GM19438 (cell line): ENCODE results near the gene TEFM.
"Not testable (repeated sequence)": the region's sequence is repeated elsewhere in the genome, so short reads cannot be mapped to it uniquely, and the experiment has no call there.

Experiments used
- ATAC-seq: cut with Tn5 transposase; IDR thresholded peaks from one replicate; pipeline ENCODE4 v1.9.1; 2021; ENCODE audit warnings: low read depth; ENCODE audit not compliant: unreplicated experiment

Gene TEFM, protein sequence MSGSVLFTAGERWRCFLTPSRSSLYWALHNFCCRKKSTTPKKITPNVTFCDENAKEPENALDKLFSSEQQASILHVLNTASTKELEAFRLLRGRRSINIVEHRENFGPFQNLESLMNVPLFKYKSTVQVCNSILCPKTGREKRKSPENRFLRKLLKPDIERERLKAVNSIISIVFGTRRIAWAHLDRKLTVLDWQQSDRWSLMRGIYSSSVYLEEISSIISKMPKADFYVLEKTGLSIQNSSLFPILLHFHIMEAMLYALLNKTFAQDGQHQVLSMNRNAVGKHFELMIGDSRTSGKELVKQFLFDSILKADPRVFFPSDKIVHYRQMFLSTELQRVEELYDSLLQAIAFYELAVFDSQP

DNA sequence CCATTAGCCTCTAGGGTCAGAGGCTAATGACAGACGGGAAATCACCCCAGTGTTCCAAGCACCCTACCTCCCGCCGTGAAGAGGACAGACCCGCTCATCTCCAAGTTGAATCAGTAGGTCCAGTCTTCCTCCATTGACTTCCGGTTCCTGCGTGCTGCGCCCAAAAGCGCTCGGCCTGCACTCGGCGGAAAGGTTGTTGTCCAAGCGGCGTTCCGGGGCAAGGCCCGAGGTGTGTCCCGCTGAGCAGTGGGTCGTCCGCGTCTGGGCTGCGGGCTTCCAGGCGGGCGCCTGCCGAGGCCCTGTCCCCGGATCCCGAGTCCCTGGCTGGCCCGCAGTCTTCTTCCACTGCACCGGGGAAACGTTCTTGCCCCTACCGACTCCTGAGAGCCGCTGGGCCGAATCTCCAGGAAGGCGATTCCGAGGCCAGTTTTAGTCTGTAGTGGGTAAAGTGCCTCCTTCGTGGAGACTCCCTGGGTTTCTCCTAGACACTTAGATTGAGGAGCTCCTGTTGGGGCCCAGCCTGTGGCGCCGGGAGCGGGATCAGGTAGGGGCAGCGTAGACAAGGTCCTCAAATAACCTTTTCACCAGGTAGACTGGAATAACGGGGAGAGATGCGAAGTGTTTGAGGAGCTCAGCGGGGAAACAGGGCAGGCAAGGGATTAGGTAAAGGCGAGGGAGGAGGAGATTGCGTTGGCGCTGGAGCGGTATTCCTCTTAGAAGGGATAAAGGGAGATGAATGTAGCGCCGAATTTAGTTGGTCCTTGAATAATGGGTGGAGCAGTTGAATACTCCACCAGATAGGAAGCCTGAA is at the start of gene TEFM:
Gene TEFM (minus strand): TSS at position 138 of the 811 bp plus-strand sequence. CDS start 40 bp downstream, at position 98.
- peak; percentile 69 for ATAC-seq

DNA sequence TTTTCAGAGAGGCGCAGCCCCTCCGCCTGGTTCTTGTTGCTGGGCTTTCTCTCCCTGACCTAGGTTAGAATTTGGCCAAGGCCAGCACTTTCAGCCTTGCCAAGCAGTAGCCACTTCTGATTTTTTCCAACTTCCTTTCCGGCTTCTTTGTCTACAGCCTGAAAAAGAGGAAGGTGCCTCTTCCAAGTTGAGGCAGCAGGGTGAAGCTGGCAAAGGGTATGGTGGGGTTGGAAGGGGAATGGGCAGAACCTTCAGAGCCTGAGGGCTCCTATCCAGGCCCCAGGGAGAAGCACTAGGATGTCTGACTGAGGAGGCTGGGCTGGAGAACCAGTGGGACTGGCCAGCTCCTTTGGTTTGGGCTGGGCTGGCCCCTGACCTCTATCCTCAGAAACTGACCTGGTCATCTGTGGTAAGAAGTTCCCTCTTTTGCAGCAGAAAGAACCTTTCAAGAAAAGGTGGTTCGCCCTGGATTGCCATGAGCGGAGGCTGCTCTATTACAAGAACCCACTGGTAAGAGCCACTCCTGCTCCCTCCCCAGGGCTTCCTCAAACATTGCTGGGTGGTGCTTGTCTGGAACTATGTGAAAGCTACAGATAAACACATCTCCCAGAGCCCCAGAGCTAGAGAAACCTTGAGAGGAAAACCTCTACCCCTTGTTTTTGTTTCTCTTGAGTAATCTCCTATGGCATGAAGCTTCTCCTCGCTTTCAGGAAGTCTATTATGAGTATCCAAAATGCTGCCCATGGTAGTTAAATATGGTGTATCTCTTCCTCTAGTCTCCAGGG is 48.2 kb upstream of the TEFM start:
- ATAC-seq = no peak

DNA sequence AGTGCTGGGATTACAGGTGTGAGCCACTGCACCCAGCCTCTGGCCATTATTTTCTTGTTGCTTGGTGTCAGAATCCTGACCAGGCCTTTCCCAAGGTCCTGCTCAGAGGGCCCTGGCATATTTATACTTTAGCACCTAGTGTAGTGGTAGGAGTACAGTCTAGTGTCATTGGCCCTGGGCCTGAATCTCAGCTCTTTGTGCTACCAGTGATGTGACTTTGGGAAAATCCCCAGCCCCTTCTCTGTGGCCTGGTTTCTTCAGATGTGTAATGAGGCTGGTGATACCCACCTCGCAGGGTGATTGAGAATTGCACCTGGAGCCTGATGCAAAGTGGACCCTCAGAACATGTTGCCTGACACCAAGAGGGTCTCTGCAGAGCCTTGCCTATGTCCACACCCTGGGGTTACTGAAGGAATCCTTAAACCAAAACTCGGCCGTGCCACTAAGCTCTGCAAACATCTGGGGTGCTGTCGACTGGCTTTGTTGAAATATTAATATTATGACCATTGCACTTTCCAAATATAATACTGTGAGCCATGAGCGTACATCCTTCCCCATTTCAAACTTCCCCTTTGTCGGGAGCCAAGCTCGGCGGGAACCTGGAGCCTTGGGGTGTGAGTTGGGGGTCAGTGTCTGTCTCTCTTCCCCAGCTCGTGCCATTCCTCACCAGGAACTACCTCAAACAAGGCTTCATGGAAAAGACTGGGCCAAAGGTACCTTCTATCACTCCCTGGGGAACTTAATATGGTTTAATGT is 46.8 kb upstream of the TEFM start:
- no peak for ATAC-seq

DNA sequence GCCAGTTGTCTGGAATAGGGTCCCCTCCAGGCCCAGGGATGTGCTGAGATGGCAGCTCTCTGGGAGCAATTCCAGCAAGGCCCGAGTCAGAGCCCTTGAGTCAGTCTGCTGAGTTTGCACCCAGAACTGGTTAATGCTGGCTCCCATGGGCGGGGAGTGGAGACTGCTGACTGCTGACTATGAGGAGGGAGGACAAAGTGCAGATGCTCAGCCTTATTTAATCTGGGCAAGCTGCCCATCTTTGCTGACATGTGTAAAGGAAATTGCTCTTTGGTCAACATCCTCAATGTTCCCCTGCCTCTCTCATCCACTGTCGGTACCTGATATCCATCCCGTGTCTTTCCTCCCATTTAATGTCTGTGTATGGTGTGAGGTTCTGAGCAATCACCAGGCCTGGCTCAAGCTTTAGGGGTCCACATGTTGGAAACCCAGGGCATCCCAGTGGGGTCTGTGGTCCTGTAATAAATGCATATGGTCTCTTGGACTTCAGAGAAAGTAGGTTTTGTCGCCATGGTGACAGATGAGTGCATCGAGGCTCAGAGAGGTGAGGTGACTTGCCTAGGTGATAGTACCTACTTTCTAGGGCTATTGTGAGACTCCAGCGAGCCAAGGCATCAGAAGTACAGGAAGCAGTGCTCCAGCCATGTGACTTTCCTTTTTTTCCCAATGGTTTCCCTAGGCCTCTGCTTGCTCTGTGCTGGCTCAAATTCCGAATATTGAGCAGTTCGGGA is 44.8 kb upstream of the TEFM start:
- no peak for ATAC-seq

DNA sequence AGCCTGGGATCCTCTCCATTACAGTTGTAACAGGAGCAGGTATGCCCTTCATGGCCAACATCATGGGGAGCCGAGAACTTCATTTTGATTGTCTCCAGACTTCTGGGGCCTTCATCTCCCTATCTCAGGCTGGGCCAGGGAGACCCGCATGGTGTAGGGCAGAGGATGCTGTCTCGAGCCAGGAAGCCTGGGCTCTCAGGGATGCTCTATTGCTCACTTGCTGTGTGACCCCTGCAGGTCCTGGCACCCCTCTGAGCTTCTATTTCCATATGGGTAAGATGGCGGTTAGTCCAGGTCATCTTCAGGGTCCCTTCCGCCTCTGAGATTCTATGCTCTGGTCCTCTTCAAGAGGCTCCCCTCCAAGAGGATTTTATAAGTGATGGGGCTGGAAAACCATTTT is 44.2 kb upstream of the TEFM start:
- no peak for ATAC-seq

DNA sequence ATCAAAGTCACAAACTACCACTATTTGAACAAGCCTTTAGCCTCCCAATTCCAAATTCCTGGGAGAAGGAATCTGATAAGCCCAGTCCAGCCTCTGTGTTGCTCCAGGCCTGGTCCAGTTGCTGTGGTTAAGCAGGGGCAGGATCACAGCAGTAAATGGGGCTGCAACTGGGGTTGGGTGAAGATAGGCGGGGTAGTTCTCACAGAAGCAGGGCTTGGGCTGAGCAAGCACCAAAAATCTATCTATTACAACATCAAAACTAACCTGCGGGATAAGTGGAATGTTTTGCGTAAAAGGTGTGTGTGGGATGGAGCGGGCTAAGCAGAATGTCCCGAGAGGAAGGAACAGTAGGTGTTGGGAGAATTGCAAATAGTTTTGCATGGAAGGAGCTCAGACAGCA is 41.8 kb upstream of the TEFM start:
- no peak for ATAC-seq

DNA sequence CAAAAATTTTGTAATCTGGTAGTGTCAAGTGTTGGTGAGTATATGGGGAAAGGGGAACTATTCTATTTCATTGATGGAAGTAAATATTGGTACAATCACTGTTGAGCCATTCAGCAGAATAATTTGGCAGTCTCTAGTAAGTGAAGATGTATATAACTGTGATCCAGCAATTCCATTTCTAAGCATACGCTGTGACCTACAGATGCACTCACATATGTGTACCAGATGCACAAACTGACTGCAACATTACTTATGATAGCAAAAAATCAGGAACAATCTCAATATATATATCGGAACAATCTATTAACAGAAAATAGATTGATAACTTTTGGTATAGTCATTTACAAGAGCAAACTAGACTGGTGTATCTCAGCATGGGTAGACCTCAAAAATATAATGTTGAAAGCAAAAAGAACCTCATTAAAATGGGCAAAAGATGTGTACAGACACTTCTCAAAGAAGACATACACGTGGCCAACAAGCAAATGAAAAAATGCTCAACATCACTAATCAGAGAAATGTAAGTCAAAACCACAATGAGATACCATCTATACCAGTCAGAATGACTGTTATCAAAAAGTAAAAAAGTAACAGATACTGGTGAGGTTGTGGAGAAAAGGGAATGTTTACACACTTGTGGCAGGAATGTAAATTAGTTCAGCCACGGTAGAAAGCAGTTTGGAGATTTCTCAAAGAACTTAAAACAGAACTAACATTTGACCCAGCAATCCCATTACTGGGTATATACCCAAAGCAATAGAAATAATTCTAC is 36.5 kb upstream of the TEFM start:
- no peak for ATAC-seq

DNA sequence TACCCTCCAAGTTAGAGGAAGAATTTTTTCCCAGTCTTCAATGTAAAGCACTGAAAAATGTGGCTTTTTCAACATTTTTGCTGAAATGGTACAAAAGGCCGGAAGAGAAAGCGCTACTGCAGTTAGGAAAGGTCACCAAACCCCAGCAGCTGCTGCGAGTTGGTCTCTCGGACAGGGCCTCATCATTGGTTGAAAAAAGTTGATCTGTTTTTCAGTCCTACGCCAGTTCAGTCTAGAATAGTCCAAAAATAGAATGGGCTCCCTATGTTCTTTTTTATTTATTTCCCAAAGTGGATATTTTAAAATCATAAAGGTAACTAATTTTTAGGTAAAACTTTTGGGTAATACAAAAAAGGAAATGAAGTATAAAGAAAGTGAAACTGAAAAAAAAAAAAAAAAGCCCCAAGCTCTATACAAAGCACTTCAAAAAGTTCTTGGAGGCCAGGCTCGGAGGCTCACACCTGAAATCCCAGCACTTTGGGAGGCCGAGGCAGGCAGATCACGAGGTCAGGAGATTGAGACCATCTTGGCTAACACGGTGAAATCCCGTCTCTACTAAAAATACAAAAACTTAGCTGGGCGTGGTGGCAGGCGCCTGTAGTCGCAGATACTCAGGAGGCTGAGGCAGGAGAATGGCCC is 33.1 kb upstream of the TEFM start:
- ATAC-seq = no peak

DNA sequence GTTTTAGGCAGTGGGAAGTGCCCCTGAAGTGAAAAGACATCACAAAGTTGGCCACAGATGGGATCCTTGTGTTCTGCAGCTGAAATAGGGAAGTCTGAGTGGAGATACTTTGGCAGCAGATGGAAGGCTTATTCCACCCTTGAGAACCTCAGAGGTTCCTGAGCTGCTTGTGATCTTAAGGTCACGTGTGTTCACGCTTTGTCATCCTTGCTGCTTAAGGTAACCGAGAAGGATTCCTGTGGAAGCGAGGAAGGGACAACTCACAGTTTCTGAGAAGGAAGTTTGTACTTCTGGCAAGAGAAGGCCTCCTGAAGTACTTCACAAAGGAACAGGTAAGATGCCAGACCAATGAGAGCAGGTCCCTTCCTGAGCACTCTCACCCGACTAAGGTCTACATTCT is 27.9 kb upstream of the TEFM start:
- ATAC-seq = no peak

DNA sequence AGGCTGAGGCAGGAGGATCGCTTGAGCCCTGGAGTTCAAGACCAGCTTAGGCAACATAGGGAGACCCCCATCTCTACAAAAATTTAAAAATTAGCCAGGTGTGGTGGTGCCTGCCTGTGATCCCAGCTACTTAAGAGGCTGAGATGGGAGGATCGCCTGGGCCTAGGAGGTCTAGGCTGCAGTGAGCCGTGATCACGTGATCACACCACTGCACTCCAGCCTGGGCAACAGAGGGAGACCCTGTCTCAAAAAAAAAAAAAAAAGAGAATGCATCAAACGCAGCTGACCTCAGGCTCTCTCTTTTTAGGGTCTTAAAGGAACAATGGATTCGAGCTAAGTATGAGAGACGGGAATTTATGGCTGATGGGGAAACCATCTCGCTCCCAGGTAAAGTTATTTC is 25.5 kb upstream of the TEFM start:
- not testable (repeated sequence) for ATAC-seq

DNA sequence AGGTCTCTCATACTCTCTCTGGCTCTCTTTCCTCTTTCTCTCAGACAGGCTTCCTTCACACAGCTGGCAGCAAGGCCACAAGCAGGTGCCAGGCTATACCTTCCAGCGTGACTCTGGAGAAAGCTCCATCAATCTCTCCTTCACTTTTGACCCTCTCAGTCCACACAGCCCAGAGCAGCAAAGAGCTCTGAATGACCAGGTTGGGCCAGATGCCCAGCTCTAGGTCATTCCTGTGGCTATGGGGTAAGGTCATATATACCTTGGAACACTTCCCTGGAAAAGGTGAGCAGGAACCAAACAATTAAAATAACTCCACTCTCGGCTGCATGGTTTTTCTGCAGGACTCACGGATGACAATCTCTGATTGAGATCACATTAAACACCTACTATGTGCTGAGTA is 24.5 kb upstream of the TEFM start:
- ATAC-seq = no peak

DNA sequence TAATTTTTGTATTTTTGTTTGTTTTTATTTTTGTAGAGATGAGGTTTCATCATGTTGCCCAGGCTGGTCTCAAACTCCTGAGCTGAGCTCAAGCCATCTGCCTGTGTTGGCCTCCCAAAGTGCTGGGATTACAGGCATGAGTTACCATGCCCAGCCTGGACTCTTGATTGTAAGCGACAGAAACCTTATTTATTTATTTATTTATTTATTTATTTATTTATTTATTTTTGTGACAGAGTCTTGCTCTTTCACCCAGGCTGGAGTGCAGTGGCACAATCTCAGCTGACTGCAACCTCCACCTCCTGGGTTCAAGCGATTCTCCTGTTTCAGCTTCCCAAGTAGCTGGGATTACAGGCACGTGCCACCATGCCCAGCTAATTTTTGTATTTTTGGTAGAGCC is 23.8 kb upstream of the TEFM start:
- not testable (repeated sequence) for ATAC-seq

DNA sequence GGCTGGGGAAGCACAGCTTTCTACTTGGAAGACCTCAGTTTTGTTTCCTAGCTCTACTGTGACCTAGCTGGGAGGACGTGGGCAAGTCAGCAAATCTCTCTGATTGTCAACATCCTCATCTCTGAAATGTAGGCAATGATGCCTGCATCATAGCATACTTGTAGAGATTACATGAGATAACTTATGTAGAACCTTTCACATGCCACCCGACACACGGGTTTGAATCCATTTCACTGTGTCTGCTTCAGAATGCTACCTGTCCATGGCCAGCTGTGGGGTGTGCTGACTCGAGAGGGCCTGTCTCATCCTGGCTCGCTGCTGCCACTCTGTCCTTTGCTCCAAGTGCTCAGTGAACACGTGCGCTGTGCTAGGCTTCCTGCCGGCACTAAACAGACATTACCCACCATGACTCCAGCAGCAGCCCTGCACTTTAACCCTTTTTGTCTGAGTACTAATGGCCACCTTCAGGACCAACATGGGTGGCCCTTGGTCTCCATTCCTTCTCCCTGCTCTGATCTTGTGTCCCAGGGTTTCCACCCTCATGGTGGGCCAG is 23.1 kb upstream of the TEFM start:
- no peak for ATAC-seq

DNA sequence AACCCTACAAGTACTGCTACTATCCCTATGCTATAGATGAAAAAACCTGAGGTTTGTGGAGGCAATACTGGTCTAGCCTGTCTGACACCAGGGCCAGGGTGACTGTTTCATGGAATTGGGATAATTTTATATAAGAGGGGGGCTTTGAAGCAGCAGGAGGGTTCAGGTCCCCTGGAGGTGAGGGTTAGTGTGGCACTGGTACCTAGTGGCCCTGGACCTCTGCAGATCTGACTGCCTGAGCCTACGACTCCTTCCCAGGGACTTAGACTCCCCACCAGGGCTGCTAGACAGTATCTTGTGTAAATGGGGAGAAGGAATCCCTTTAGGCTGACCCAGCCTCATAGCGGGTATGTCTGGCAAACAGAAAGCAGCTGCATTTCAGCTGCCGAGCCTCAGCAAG is 22.5 kb upstream of the TEFM start:
- no peak for ATAC-seq

DNA sequence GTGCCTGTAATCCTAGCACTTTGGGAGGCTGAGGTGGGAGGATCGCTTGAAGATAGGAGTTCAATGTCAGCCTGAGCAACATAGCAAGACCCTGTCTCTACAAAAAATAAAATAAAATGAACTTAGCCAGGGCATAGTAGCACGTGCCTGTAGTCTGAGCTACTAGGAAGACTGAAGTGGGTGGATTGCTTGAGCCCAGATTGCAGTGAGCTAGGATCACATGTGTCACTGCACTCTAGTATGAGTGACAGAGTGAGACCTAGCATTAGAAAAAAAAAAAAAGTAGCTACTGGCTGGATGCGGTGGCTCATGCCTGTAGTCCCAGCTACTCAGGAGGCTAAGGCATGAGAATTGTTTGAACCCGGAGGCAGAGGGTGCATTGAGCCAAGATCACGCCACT is 21.7 kb upstream of the TEFM start:
- no peak for ATAC-seq

DNA sequence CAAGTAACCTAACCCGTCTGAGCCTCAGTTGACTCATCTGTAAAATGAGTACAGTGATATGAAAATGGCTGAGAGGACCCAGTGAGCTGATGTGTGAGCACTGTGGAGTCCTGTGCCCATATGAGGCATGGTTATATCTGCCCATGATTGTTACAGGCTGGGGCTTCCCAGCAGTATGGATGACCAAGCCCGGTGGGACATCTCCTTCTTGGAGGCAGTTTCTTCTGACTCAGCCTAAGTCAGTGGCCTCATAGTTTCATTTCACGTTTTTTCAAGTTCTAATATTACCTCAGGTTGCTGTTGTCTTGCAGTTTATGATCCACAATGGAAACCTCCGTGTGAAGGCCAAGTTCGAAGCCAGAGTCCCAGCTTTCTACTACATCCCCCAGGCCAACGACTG is 20.5 kb upstream of the TEFM start:
- ATAC-seq = no peak

DNA sequence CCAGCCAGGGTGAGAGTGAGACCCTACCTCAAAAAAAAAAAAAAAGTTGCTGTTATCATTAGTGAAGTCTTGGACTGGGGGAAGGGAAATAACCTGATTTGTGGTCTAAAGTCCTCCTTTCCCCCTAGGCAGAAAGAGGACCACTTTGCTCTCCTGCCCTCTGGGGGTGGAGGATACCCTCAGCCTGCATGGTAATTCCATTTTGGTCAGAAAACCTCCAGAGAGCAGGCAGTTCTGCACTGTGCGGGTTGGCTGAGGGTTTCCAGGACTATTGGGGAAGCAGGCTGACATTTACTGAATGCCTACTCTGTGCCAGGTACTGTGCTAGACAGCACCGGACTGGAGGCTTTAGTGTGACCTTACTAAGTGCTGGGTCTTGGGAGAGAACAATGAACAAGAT is 18.3 kb upstream of the TEFM start:
- ATAC-seq = no peak
